MM.1S (cell line): ENCODE results near the gene SENP7.

ENCODE experiments used
- CTCF ChIP-seq: fragments of 300-600 bp; sonication (generic); IDR thresholded peaks from 2 replicates; pipeline ENCODE4 v1.5.1; 2016; ENCODE audit warnings: antibody characterized with exemption, low read length, mixed read lengths
- EZH2 ChIP-seq: fragments of 300-600 bp; sonication (generic); optimal IDR thresholded peaks from 2 replicates; pipeline ENCODE3; 2017; ENCODE audit warnings: low read depth, mild to moderate bottlenecking, antibody characterized with exemption, low read length, mixed read lengths

DNA sequence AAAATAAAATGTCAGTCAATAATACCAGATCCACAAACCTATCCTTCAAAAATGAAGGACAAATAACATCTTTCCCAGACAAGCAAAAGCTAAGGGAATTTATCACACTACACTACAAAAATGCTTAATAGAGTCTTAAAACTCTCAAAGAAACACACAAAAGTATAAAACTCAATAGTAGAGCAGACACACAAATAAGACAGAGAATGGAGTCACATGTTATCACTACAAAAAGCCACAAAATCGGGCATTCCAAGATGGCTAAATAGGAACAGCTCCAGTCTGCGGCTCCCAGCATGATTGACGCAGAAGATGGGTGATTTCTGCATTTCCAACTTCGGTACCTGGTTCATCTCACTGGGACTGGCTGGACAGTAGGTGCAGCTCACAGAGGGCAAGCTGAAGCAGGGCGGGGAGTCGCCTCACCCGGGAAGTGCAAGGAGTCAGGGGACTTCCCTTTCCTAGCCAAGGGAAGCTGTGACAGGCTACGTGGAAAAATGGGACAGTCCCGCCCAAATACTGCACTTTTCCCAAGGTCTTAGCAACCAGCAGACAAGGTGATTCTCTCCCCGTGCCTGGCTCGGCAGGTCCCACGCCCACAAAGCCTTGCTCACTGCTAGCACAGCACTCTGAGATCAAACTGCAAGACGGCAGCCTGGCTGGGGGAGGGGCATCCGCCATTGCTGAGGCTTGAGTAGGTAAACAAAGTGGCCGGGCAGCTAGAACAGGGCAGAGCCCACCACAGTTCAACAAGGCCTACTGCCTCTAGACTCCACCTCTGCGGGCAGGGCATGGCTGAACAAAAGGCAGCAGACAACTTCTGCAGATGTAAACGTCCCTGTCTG is 46.3 kb downstream of the SENP7 start:
- TF ChIP-seq CTCF (no peak), EZH2 (no peak)
